Esophagus squamous epithelium (tissue), 5 donors: Measurements from ENCODE around the gene SLC35E4. TPM values are rescaled to one million over a fixed set of nuclear protein-coding genes. Genes with fewer than 3 reads are reported as not detected.

Experiments
- DNase-seq: peaks from one replicate; lab custom pipeline; 2025; lab: John Stamatoyannopoulos, UW
- H3K27ac ChIP-seq, 4 donors: fragments of 200-600 bp; sonication (generic); one replicate each; pipeline ENCODE4 v1.5.1; 2016 to 2019; ENCODE audit warnings: mild to moderate bottlenecking in 1 of 4
- H3K27me3 ChIP-seq, 4 donors: fragments of 200-600 bp; sonication (generic); 1 replicate in 3 of 4; 2 replicates in 1 of 4; pipeline versions ENCODE4 v1.5.1 to v1.6.0; 2017 to 2021; ENCODE audit warnings: antibody characterized with exemption in 1 of 4
- H3K36me3 ChIP-seq, 3 donors: fragments of 200-600 bp; sonication (generic); one replicate each; pipeline ENCODE4 v1.5.1; 2016 to 2019
- H3K4me1 ChIP-seq, 3 donors: fragments of 200-600 bp; sonication (generic); one replicate each; pipeline ENCODE4 v1.5.1; 2017 to 2019
- H3K4me3 ChIP-seq, 4 donors: fragments of 200-600 bp; sonication (generic); 1 replicate in 3 of 4; 2 replicates in 1 of 4; pipeline ENCODE4 v1.5.1; 2016 to 2019; ENCODE audit warnings: mild to moderate bottlenecking in 2 of 4, moderate library complexity in 1 of 4
- H3K9me3 ChIP-seq, 3 donors: fragments of 200-600 bp; sonication (generic); one replicate each; pipeline ENCODE4 v1.5.1; 2016 to 2019
- CTCF ChIP-seq, 6 experiments: fragments of 450-650 bp in 4 of 6; fragments of 200-600 bp in 2 of 6; sonication (generic) in 2 of 6; IDR thresholded peaks; one replicate each; pipeline ENCODE4 v1.5.1; 2016 to 2019; ENCODE audit warnings: antibody characterized with exemption in 6 of 6, mild to moderate bottlenecking in 4 of 6, moderate library complexity in 4 of 6
- POLR2A ChIP-seq, 4 donors: fragments of 450-650 bp; IDR thresholded peaks; one replicate each; pipeline ENCODE4 v1.6.1; 2017; ENCODE audit warnings: antibody characterized with exemption in 4 of 4, mild to moderate bottlenecking in 4 of 4, moderate library complexity in 3 of 4
- WGBS, 2 donors: methylation state at CpG; one replicate each; pipeline ENCODE4 v1.1.5; 2018; 5-methylcytosine and 5-hydroxymethylcytosine counted together
- intact Hi-C: fragments of 100-400 bp; cut with DNase I; formaldehyde crosslinking; loops from one replicate; pipeline ENCODE4 v1.15.0; 2022
- total RNA-seq, 4 donors: library from RNA; depleted of rRNA; stranded (reverse); fragments of >200 nt; gene quantifications; one replicate each; pipeline ENCODE4 v1.1.0, GENCODE V29; 2016
- donor health status: DM: yes; HTN: yes; CAD: no.

Gene SLC35E4
- total RNA-seq, 4 donors from 2014 or later, result 5.5 to 8.3 (median 6.3) TPM

- Histone ChIP-seq H3K27me3 (peaks cover 0 to 7% (median 0%) of the 10 kb centered on the region in 4 donors), H3K27ac (no peak overlapping the region), H3K9me3 (no peaks in the 10 kb centered on the region), H3K4me3 (no peak overlapping the region), H3K36me3 (no peaks in the 10 kb centered on the region), H3K4me1 (peaks cover 0 to 9% (median 5%) of the 10 kb centered on the region in 3 donors)
- 41 to 57% methylated on average over 2 of the region's 2 CpGs for WGBS, 2 donors
- DNase-seq, result no peak
- no peak for TF ChIP-seq POLR2A (IDR thresholded peaks at IDR 0.05)
- TF ChIP-seq CTCF (IDR thresholded peaks at IDR 0.05), result no peak
- intact Hi-C loops, result no loop called here
These were observed 39.4 kb upstream of the SLC35E4 start for GRCh38 chr22:30596199-30596598.

- Histone ChIP-seq H3K27me3 (peaks cover 0 to 7% (median 0%) of the 10 kb centered on the region in 4 donors), H3K9me3 (no peaks in the 10 kb centered on the region), H3K36me3 (no peaks in the 10 kb centered on the region), H3K4me3 (no peak overlapping the region), H3K4me1 (peaks cover 0 to 7% (median 5%) of the 10 kb centered on the region in 3 donors), H3K27ac (no peak overlapping the region)
- WGBS, 2 donors, result 90% methylated on average over 7 of the region's 29 CpGs; no CpG with 5 or more reads in 1 of the 2 donors
- intact Hi-C loops, result no loop called here
- TF ChIP-seq CTCF (IDR thresholded peaks at IDR 0.05), result no peak
- TF ChIP-seq POLR2A (IDR thresholded peaks at IDR 0.05), result no peak
- DNase-seq, result no peak
These were observed 38.7 kb upstream of the SLC35E4 start for GRCh38 chr22:30596886-30597285.

- Histone ChIP-seq H3K4me3 (no peak overlapping the region), H3K27ac (no peak overlapping the region), H3K4me1 (no peaks in the 10 kb centered on the region), H3K9me3 (no peaks in the 10 kb centered on the region), H3K36me3 (no peaks in the 10 kb centered on the region), H3K27me3 (no peaks in the 10 kb centered on the region)
- WGBS, 2 donors, result 81 to 84% methylated on average over 3 of the region's 3 CpGs
- intact Hi-C loops, result no loop called here
- TF ChIP-seq CTCF (IDR thresholded peaks at IDR 0.05), result no peak
- no peak for TF ChIP-seq POLR2A (IDR thresholded peaks at IDR 0.05)
- DNase-seq, result no peak
These were observed 36.6 kb upstream of the SLC35E4 start for GRCh38 chr22:30598986-30599385.

GRCh38 chr22:30600921-30601320 lies 34.7 kb upstream of the SLC35E4 start:
- WGBS, 2 donors, result 37 to 51% methylated on average over 3 of the region's 3 CpGs
- Histone ChIP-seq H3K27me3 (no peaks in the 10 kb centered on the region), H3K27ac (no peak overlapping the region), H3K4me1 (peaks cover 0 to 8% (median 4%) of the 10 kb centered on the region in 3 donors), H3K9me3 (no peaks in the 10 kb centered on the region), H3K36me3 (no peaks in the 10 kb centered on the region), H3K4me3 (no peak overlapping the region)
- TF ChIP-seq POLR2A (IDR thresholded peaks at IDR 0.05), result no peak
- TF ChIP-seq CTCF (IDR thresholded peaks at IDR 0.05), result no peak
- no peak for DNase-seq
- intact Hi-C loops, result no loop called here

GRCh38 chr22:30601464-30601863 lies 34.1 kb upstream of the SLC35E4 start:
- no peaks in the 10 kb centered on the region for H3K27me3 ChIP-seq
- 77 to 83% methylated on average over 5 of the region's 5 CpGs for WGBS, 2 donors
- H3K27ac ChIP-seq, result no peak overlapping the region
- peaks cover 0 to 13% (median 8%) of the 10 kb centered on the region in 3 donors for H3K4me1 ChIP-seq
- H3K4me3 ChIP-seq, result no peak overlapping the region
- intact Hi-C loops, result no loop called here
- H3K36me3 ChIP-seq, result no peaks in the 10 kb centered on the region
- H3K9me3 ChIP-seq, result no peaks in the 10 kb centered on the region
- TF ChIP-seq POLR2A (IDR thresholded peaks at IDR 0.05), result no peak
- TF ChIP-seq CTCF (IDR thresholded peaks at IDR 0.05), result no peak
- no peak for DNase-seq
